H54 (cell line): ENCODE results near the gene NUPR1.
"Not testable (repeated sequence)": the region's sequence is repeated elsewhere in the genome, so short reads cannot be mapped to it uniquely, and the experiment has no call there.

Source experiments
- DNase-seq: peaks from one replicate; pipeline ENCODE4 v3.0.0; 2011; ENCODE audit warnings: low spot score, mixed read lengths; ENCODE audit not compliant: insufficient read length
- FAIRE-seq: peaks from 3 replicates; lab custom pipeline; 2011; peaks lifted over from hg19 to GRCh38; lab: Jason Lieb, UNC
- POLR2A ChIP-seq: IDR thresholded peaks from 2 replicates; pipeline ENCODE4 v1.6.1; 2011; ENCODE audit warnings: low read depth, mild to moderate bottlenecking, low read length

The NUPR1 gene

GRCh38 chr16:28538733-28539596 is at the start of gene NUPR1:
TSS of gene NUPR1 (minus strand) at chr16:28538974. CDS start at chr16:28538907, 67 bp downstream.
- TF ChIP-seq POLR2A: no peak
- DNase-seq (peak; percentile 86), FAIRE-seq (peak; percentile 76)

GRCh38 chr16:28587386-28587785 is 48.6 kb upstream of the NUPR1 start:
- peak; percentile 86 for FAIRE-seq
- TF ChIP-seq POLR2A: no peak
- peak; percentile 93 for DNase-seq

DNA sequence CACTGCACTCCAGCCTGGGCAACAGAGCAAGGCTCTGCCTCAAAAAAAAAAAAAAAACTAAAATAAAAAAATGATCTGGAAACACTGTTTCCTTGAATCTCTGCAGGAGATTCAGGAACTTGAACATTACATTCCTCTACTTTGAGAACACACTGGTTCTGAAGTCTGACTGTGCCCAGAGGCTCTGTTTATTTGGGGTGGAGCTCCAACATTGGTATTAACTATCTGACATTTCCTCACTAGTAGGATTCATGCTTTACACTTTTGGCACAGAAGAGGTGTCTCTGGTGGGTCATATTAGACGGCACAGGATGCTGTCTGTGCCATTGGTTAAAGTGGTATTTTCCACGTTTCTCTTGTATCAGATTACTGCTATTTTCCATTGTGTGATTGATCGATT is 47.7 kb upstream of the NUPR1 start:
- no peak for FAIRE-seq
- no peak for TF ChIP-seq POLR2A
- DNase-seq: no peak

GRCh38 chr16:28585674-28586073 is 46.9 kb upstream of the NUPR1 start:
- FAIRE-seq (no peak), DNase-seq (no peak)
- no peak for TF ChIP-seq POLR2A

GRCh38 chr16:28580726-28581315 is 42.0 kb upstream of the NUPR1 start:
- TF ChIP-seq POLR2A: no peak
- DNase-seq: no peak
- FAIRE-seq: no peak

DNA sequence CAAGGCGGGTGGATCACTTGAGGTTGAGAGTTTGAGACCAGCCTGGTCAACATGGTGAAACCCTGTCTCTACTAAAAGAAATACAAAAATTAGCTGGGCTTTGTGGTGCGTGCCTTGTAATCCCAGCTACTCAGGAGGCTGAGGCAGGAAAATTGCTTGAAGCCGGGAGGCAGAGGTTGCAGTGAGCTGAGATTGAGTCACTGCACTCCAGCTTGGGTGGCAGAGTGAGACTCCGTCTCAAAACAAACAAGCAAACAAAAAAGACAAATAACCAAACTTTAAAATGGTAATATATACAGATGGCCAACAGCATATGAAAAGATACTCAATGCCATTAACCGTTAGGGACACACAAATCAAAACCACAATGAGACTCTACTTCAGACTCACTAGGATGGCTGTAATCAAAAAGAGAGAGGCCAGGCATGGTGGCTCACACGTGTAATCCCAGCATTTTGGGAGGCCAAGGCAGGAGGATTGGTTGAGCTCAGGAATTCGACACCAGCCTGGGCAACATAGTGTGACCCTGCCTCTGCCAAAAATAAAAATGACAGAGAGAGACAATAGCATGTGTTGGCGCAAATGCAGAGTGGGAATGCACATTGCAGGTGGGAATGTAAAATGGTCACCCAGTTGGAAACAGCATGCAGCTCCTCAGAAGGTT is 36.8 kb upstream of the NUPR1 start:
- DNase-seq (no peak), FAIRE-seq (no peak)
- TF ChIP-seq POLR2A: no peak

GRCh38 chr16:28574925-28575324 is 36.2 kb upstream of the NUPR1 start:
- TF ChIP-seq POLR2A: no peak
- DNase-seq (no peak), FAIRE-seq (no peak)

DNA sequence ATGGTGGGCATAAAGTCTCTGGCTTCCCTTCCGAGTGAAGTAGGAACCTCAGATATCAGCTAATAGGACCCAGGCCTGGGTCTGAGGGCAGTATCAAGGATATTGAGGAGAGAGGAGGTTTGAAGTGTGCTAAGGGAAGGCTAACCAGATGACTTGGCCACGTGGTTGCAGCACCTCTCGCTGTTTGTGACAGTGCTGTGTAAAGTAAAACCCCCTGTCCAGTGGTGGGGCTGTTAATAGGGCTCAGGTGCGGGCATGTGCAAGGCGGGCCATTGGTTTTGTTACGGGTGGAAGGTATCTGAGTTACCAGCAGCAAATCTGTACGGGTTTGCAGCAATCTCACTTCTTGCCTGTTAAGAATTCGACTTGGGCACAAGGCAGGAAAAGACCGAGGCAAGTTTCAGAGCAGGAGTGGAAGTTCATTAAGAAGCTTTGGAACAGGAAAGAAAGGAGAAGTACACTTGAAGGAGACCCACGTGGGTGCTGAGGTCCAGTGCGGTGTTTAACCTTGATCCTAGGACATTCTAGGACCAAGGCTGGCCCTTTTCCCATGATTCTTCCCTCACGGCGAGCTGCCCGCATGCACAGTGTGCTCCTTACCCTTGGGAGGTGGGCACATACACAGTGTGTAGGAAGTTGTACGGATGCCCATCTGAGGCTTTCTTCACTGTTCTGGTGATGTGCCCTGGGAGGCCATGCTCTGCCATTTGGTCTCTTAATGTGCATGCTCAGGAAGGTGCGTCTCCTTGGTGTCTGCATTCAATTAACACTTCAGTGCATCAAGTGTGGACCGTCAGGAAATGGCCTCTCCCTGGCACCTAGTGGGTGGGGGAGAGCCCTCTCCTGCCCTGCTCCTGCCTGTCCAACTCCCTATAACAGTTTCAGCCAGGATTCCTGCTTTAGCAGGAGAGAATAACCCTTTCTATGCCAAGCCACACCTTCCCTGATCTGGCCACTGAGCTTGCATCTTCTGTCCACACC is 35.3 kb upstream of the NUPR1 start:
- DNase-seq: no peak
- no peak for TF ChIP-seq POLR2A
- FAIRE-seq: no peak

- no peak for TF ChIP-seq POLR2A
- DNase-seq (no peak), FAIRE-seq (no peak)
Observed at GRCh38 chr16:28572696-28573510, 34.1 kb upstream of the NUPR1 start.

- no peak for TF ChIP-seq POLR2A
- no peak for FAIRE-seq
Observed at GRCh38 chr16:28569968-28570752, 31.4 kb upstream of the NUPR1 start.

GRCh38 chr16:28569021-28569420 is 30.2 kb upstream of the NUPR1 start:
- FAIRE-seq (no peak), DNase-seq (no peak)
- TF ChIP-seq POLR2A: no peak

More at GRCh38 chr16:28569968-28570752, 31.4 kb upstream of the NUPR1 start:
- DNase-seq: no peak

DNA sequence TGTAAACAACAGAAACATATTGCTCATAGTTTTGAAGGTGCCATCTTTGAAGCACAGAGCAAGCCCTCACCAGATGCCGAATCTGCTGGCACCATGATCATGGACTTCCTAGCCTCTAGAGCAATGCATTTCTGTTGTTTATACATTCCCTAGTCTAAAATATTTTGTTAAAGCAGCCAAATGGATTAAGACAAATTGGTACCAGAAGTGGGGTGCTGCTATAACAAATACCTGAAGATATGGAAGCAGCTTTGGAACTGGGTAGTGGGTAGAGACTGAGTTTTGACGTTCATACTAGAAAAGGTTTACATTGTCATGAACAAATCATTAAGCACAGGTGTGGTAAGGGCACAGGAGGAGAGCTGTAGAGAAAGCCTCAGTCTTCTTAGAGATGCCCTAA is 28.5 kb upstream of the NUPR1 start:
- no peak for TF ChIP-seq POLR2A
- no peak for FAIRE-seq

DNA sequence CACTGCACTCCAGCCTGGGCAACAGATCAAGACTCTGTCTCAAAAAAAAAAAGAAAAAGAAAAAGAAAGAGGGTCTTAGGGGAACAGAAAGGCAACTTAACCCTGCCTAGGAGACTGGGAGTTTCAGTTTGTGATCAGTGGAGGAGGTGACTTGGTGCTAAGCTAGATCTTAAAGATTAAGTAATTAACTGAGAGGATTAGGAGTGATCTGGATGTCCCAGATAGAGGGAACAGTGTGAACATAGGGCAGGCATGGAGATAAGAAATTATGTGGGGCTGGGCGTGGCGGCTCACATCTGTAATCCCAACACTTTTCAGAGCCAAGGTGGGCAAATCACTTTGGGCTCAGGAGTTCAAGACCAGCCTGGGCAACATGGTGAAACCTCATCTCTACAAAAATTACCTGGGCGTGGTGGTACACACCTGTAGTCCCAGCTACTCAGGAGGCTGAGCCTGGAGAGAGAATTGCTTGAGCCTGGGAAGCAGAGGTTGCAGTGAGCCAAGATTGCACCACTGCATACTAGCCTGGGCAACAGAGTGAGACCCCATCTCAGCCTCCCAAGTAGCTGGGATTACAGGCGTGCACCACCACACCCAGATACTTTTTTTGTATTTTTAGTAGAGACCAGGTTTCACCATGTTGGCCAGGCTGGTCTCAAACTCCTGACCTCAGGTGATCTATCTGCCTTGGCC is 27.6 kb upstream of the NUPR1 start:
- DNase-seq, FAIRE-seq: not testable (repeated sequence)

More for the DNA sequence above, 28.5 kb upstream of the NUPR1 start:
- DNase-seq: no peak
